Activated naive CD8-positive, alpha-beta T cell treated with anti-CD3 and anti-CD28 coated beads, Interleukin-2, amount 50 U/mL, for 24 hours (primary cell): ENCODE results near the gene TGM1.

Source experiments
- ATAC-seq: fragments of 150-1000 bp; cut with Tn5 transposase; one replicate; pipeline ENCODE4 v1.10.0; 2021
- DNase-seq: peaks from one replicate; pipeline ENCODE4 v3.0.0; 2021
- H3K27ac Mint-ChIP-seq: one replicate; pipeline ENCODE4 v1.8.0; 2021; ENCODE audit warnings: mild to moderate bottlenecking, mixed read lengths
- H3K27me3 Mint-ChIP-seq: one replicate; pipeline ENCODE4 v1.8.0; 2021; ENCODE audit warnings: mixed read lengths
- H3K36me3 Mint-ChIP-seq: one replicate; pipeline ENCODE4 v1.8.0; 2021; ENCODE audit warnings: low read depth, mixed read lengths
- H3K4me1 Mint-ChIP-seq: one replicate; pipeline ENCODE4 v1.8.0; 2021; ENCODE audit warnings: mixed read lengths
- H3K4me3 Mint-ChIP-seq: one replicate; pipeline ENCODE4 v1.8.0; 2021; ENCODE audit warnings: mild to moderate bottlenecking, moderate library complexity, mixed read lengths
- H3K9me3 Mint-ChIP-seq: one replicate; pipeline ENCODE4 v1.8.0; 2021; ENCODE audit warnings: mixed read lengths

Gene TGM1

GRCh38 chr14:24240110-24240918 lies 22.7 kb downstream of the TGM1 start:
- H3K27ac Mint-ChIP-seq: peak overlapping the region; percentile 70
- peaks cover 43% of the 10 kb centered on the region for H3K36me3 Mint-ChIP-seq
- no peak for DNase-seq
- no peak for ATAC-seq
- H3K27me3 Mint-ChIP-seq: no peaks in the 10 kb centered on the region
- no peaks in the 10 kb centered on the region for H3K9me3 Mint-ChIP-seq
- H3K4me1 Mint-ChIP-seq: peaks cover 68% of the 10 kb centered on the region
- H3K4me3 Mint-ChIP-seq: peak overlapping the region; percentile 90

- no peaks in the 10 kb centered on the region for H3K27me3 Mint-ChIP-seq
- ATAC-seq: no peak
- no peak overlapping the region for H3K4me3 Mint-ChIP-seq
- no peaks in the 10 kb centered on the region for H3K9me3 Mint-ChIP-seq
- peaks cover 50% of the 10 kb centered on the region for H3K36me3 Mint-ChIP-seq
- peaks cover 75% of the 10 kb centered on the region for H3K4me1 Mint-ChIP-seq
- H3K27ac Mint-ChIP-seq: peak overlapping the region; percentile 55
- no peak for DNase-seq
Measured at GRCh38 chr14:24238527-24239037, 24.4 kb downstream of the TGM1 start.

GRCh38 chr14:24238123-24238522 lies 24.9 kb downstream of the TGM1 start:
- no peak for DNase-seq
- H3K9me3 Mint-ChIP-seq: no peaks in the 10 kb centered on the region
- H3K4me1 Mint-ChIP-seq: peaks cover 75% of the 10 kb centered on the region
- no peak overlapping the region for H3K4me3 Mint-ChIP-seq
- H3K27ac Mint-ChIP-seq: peak overlapping the region; percentile 40
- H3K36me3 Mint-ChIP-seq: peaks cover 50% of the 10 kb centered on the region
- no peak for ATAC-seq
- H3K27me3 Mint-ChIP-seq: no peaks in the 10 kb centered on the region

GRCh38 chr14:24237463-24237955 lies 25.5 kb downstream of the TGM1 start:
- DNase-seq (no peak), ATAC-seq (no peak)
- no peaks in the 10 kb centered on the region for H3K9me3 Mint-ChIP-seq
- peaks cover 50% of the 10 kb centered on the region for H3K36me3 Mint-ChIP-seq
- no peak overlapping the region for H3K27ac Mint-ChIP-seq
- H3K4me1 Mint-ChIP-seq: peaks cover 71% of the 10 kb centered on the region
- H3K4me3 Mint-ChIP-seq: no peak overlapping the region
- H3K27me3 Mint-ChIP-seq: no peaks in the 10 kb centered on the region

GRCh38 chr14:24236689-24237462 lies 26.1 kb downstream of the TGM1 start:
- H3K4me1 Mint-ChIP-seq: peaks cover 68% of the 10 kb centered on the region
- H3K27me3 Mint-ChIP-seq: no peaks in the 10 kb centered on the region
- peaks cover 48% of the 10 kb centered on the region for H3K36me3 Mint-ChIP-seq
- H3K9me3 Mint-ChIP-seq: no peaks in the 10 kb centered on the region
- no peak overlapping the region for H3K4me3 Mint-ChIP-seq
- H3K27ac Mint-ChIP-seq: peak overlapping the region; percentile 59
- no peak for DNase-seq
- ATAC-seq: no peak

GRCh38 chr14:24235804-24236688 lies 26.9 kb downstream of the TGM1 start:
- Mint-ChIP-seq H3K27ac (peak overlapping the region; percentile 67), H3K4me1 (peaks cover 64% of the 10 kb centered on the region), H3K9me3 (no peaks in the 10 kb centered on the region), H3K4me3 (no peak overlapping the region), H3K27me3 (no peaks in the 10 kb centered on the region), H3K36me3 (peaks cover 48% of the 10 kb centered on the region)
- DNase-seq: no peak
- no peak for ATAC-seq

- peak overlapping the region; percentile 94 for H3K27ac Mint-ChIP-seq
- H3K4me3 Mint-ChIP-seq: peak overlapping the region; percentile 94
- ATAC-seq (no peak), DNase-seq (no peak)
- H3K27me3 Mint-ChIP-seq: no peaks in the 10 kb centered on the region
- H3K9me3 Mint-ChIP-seq: no peaks in the 10 kb centered on the region
- H3K4me1 Mint-ChIP-seq: peaks cover 54% of the 10 kb centered on the region
- H3K36me3 Mint-ChIP-seq: peaks cover 37% of the 10 kb centered on the region
Measured at GRCh38 chr14:24234095-24235005, 28.6 kb downstream of the TGM1 start.

- Mint-ChIP-seq H3K27me3 (no peaks in the 10 kb centered on the region), H3K27ac (peak overlapping the region; percentile 94), H3K9me3 (no peaks in the 10 kb centered on the region), H3K4me3 (peak overlapping the region; percentile 94), H3K36me3 (peaks cover 33% of the 10 kb centered on the region), H3K4me1 (peaks cover 50% of the 10 kb centered on the region)
- DNase-seq: peak; percentile 29
- ATAC-seq: no peak
Measured at GRCh38 chr14:24233538-24233866, 29.5 kb downstream of the TGM1 start.

GRCh38 chr14:24232645-24233537 lies 30.1 kb downstream of the TGM1 start, which contains the start of gene GMPR2:
Gene GMPR2 (plus strand): TSS chr14:24232929. CDS start chr14:24233254, 325 bp downstream.
- no peaks in the 10 kb centered on the region for H3K27me3 Mint-ChIP-seq
- ATAC-seq (peak; percentile 44), DNase-seq (no peak)
- peak within 1 kb of the TSS; percentile 94 for H3K4me3 Mint-ChIP-seq
- peak within 1 kb of the TSS; percentile 94 for H3K27ac Mint-ChIP-seq
- H3K36me3 Mint-ChIP-seq: peaks cover 29% of the 10 kb centered on the region
- peaks cover 44% of the 10 kb centered on the region for H3K4me1 Mint-ChIP-seq
- H3K9me3 Mint-ChIP-seq: no peaks in the 10 kb centered on the region

GRCh38 chr14:24232121-24232644 lies 30.8 kb downstream of the TGM1 start, which contains the start of gene NEDD8:
Gene NEDD8 (minus strand): TSS chr14:24232367. CDS start chr14:24232267, 100 bp downstream.
- no peaks in the 10 kb centered on the region for H3K27me3 Mint-ChIP-seq
- no peaks in the 10 kb centered on the region for H3K9me3 Mint-ChIP-seq
- peak within 1 kb of the TSS; percentile 94 for H3K27ac Mint-ChIP-seq
- H3K4me3 Mint-ChIP-seq: peak within 1 kb of the TSS; percentile 94
- peaks cover 25% of the 10 kb centered on the region for H3K36me3 Mint-ChIP-seq
- H3K4me1 Mint-ChIP-seq: peaks cover 46% of the 10 kb centered on the region
- DNase-seq (peak; percentile 87), ATAC-seq (peak; percentile 95)

GRCh38 chr14:24231263-24232120 lies 31.5 kb downstream of the TGM1 start:
- peaks cover 21% of the 10 kb centered on the region for H3K36me3 Mint-ChIP-seq
- peak overlapping the region; percentile 94 for H3K27ac Mint-ChIP-seq
- DNase-seq (peak; percentile 22), ATAC-seq (peak; percentile 22)
- peak overlapping the region; percentile 94 for H3K4me3 Mint-ChIP-seq
- peaks cover 50% of the 10 kb centered on the region for H3K4me1 Mint-ChIP-seq
- H3K9me3 Mint-ChIP-seq: no peaks in the 10 kb centered on the region
- no peaks in the 10 kb centered on the region for H3K27me3 Mint-ChIP-seq
